Measurements from ENCODE around the gene ADAM10. TPM values are rescaled to one million over a fixed set of nuclear protein-coding genes. Genes with fewer than 3 reads are reported as not detected.

ADAM10 gene
- total RNA-seq, 1 experiment from 2014 or later: 170 TPM

DNA sequence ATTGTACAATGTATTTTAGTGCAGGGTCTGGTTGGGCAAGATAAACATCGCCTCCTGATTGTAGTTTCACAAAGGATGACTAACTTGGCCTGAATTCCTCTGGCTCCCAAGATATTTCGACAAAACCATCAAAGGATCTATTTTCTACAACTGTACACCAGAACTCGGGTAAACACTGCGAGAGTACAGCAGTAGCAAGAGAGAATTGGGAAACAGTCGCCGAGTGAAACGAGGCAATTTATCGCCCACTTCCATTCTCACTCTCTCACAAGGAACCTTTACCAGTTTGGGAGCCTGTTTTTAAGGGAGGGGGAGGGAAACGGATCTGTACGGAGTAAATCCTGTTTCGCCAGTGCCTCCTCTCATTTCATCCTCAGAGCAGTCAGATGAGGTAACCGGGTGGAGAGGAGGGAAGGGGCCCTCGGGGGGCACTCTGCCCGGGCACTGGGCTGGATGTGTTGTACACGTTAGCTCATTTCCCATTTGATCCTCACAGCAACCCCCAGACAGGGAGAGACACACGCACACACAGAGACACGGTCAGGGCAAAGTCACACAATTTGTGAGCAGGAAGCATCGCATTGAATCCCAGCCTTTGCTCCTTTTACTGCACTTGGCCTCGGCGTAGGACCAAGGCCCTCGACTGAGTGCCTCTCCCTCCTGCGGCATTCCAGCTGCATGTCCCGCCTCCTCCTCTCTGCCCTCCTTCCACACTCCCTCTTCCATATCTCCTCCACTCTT, 197.6 kb downstream of the ADAM10 start:
- Histone ChIP-seq H3K36me3 (ENCODE audit: control insufficient read depth, insufficient read depth, low read length) (no peaks in the 10 kb centered on the region; the same call in 1 of the 2 replicates), H3K27me3 (replicated peaks; ENCODE audit: control insufficient read depth, insufficient read depth, low read length) (no peaks in the 10 kb centered on the region), H3K4me3 (ENCODE audit: low read depth, low read length) (no peak overlapping the region), H3K4me1 (peaks cover 22% of the 10 kb centered on the region), H3K9me3 (no peaks in the 10 kb centered on the region)
- CTCF ChIA-PET: no interaction called here
- H3K27me3 Mint-ChIP-seq (ENCODE audit: insufficient read depth, unreplicated experiment): no peaks in the 10 kb centered on the region
- DNase-seq: peak in 1 of 2 experiments; percentile 7
- H3K36me3 Mint-ChIP-seq (ENCODE audit: insufficient read depth, unreplicated experiment): no peaks in the 10 kb centered on the region
- intact Hi-C loops (cut with micrococcal nuclease; ENCODE audit: unreplicated experiment): no loop called here
- BruUV-seq (replicated peaks): no TSS peak
- TF ChIP-seq, protein P1, sequence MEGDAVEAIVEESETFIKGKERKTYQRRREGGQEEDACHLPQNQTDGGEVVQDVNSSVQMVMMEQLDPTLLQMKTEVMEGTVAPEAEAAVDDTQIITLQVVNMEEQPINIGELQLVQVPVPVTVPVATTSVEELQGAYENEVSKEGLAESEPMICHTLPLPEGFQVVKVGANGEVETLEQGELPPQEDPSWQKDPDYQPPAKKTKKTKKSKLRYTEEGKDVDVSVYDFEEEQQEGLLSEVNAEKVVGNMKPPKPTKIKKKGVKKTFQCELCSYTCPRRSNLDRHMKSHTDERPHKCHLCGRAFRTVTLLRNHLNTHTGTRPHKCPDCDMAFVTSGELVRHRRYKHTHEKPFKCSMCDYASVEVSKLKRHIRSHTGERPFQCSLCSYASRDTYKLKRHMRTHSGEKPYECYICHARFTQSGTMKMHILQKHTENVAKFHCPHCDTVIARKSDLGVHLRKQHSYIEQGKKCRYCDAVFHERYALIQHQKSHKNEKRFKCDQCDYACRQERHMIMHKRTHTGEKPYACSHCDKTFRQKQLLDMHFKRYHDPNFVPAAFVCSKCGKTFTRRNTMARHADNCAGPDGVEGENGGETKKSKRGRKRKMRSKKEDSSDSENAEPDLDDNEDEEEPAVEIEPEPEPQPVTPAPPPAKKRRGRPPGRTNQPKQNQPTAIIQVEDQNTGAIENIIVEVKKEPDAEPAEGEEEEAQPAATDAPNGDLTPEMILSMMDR (IDR thresholded peaks at IDR 0.05; ENCODE audit: insufficient read depth in 1 of 2, low read depth in 1 of 2, low read length in 1 of 2, severe bottlenecking in 1 of 2, unreplicated experiment in 1 of 2): no peak
- POLR2A ChIA-PET: no interaction called here
- H3K27ac Mint-ChIP-seq (ENCODE audit: unreplicated experiment): peak overlapping the region; percentile 78
- peaks cover 45% of the 10 kb centered on the region for H3K4me1 Mint-ChIP-seq (ENCODE audit: low read depth, unreplicated experiment)
- no peaks in the 10 kb centered on the region for H3K9me3 Mint-ChIP-seq (ENCODE audit: unreplicated experiment)
- no peak overlapping the region for H3K4me3 Mint-ChIP-seq (ENCODE audit: unreplicated experiment)

DNA sequence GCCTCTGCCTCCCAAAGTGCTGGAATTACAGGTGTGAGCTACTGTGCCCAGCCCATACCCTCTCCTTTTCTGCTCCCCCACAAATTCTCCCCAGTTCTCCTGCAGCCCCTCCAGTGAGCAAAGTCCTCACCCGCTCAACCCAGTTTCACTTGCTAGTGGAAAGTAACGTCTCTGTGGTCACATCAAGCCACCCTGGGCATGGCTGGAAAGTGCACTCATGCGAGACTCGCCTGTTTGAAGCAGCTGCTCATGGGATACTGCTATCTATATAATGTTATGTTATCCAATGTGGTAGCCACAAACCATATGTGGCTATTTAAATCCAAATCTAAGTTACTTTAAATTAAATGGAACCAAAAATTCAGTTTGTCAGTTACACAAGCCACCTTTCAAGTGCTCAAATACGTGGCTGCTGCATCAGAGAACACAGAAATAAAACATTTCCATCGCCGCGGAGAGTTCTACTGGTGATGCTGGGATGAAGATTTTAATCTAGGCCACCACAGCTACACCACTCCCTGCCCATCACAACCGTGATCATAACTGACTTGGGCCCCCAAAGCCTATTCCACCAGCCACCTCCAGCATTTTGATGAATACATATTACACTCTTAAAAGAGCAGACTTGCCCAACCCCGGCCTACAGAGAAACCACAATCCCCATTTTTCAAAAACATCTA, 198.3 kb downstream of the ADAM10 start:
- H3K4me3 ChIP-seq (ENCODE audit: low read depth, low read length): no peak overlapping the region
- Mint-ChIP-seq H3K36me3 (ENCODE audit: insufficient read depth, unreplicated experiment) (no peaks in the 10 kb centered on the region), H3K27ac (ENCODE audit: unreplicated experiment) (peak overlapping the region; percentile 78), H3K4me3 (ENCODE audit: unreplicated experiment) (no peak overlapping the region), H3K4me1 (ENCODE audit: low read depth, unreplicated experiment) (peaks cover 49% of the 10 kb centered on the region), H3K27me3 (ENCODE audit: insufficient read depth, unreplicated experiment) (no peaks in the 10 kb centered on the region), H3K9me3 (ENCODE audit: unreplicated experiment) (no peaks in the 10 kb centered on the region)
- CTCF ChIA-PET: no interaction called here
- BruUV-seq (replicated peaks): no TSS peak
- H3K27me3 ChIP-seq (replicated peaks; ENCODE audit: control insufficient read depth, insufficient read depth, low read length): no peaks in the 10 kb centered on the region
- H3K9me3 ChIP-seq: no peaks in the 10 kb centered on the region
- POLR2A ChIA-PET: no interaction called here
- DNase-seq: no peak
- intact Hi-C loops (cut with micrococcal nuclease; ENCODE audit: unreplicated experiment): no loop called here
- TF ChIP-seq, protein P1 (IDR thresholded peaks at IDR 0.05; ENCODE audit: insufficient read depth in 1 of 2, low read depth in 1 of 2, low read length in 1 of 2, severe bottlenecking in 1 of 2, unreplicated experiment in 1 of 2): no peak
- H3K4me1 ChIP-seq: peaks cover 23% of the 10 kb centered on the region
- H3K36me3 ChIP-seq (ENCODE audit: control insufficient read depth, insufficient read depth, low read length): no peaks in the 10 kb centered on the region; the same call in 1 of the 2 replicates

DNA sequence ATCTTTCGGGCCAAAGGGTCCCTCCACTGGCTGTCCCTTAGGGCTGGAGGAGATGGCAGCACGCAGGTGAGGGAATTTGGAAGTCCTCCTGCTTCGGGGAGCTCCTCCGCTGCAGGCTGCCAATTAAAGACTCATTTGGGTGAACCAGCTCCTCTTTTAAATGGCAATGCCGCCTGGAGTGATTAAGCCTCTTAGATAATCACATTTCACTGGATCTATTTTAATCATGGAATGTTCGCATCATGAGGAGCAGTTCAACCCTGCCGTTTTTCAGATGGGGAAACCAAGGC, 199.8 kb downstream of the ADAM10 start:
- no peak overlapping the region for H3K4me3 Mint-ChIP-seq (ENCODE audit: unreplicated experiment)
- no peaks in the 10 kb centered on the region for H3K9me3 Mint-ChIP-seq (ENCODE audit: unreplicated experiment)
- CTCF ChIA-PET: interaction anchor here (1.2 kb wide), 1 partner anchor 221 kb away, joined by 3 read pairs; the partner anchor contains the start of gene MINDY2
- no peak overlapping the region for H3K27ac Mint-ChIP-seq (ENCODE audit: unreplicated experiment)
- H3K4me1 Mint-ChIP-seq (ENCODE audit: low read depth, unreplicated experiment): peaks cover 37% of the 10 kb centered on the region
- intact Hi-C loops (cut with micrococcal nuclease; ENCODE audit: unreplicated experiment): no loop called here
- no TSS peak for BruUV-seq (replicated peaks)
- H3K4me1 ChIP-seq: peaks cover 23% of the 10 kb centered on the region
- DNase-seq: no peak
- POLR2A ChIA-PET: interaction anchor here (0.5 kb wide), 1 partner anchor 200 kb away, joined by 7 read pairs; no protein-coding TSS in a partner anchor
- no peaks in the 10 kb centered on the region for H3K9me3 ChIP-seq
- no peaks in the 10 kb centered on the region for H3K36me3 Mint-ChIP-seq (ENCODE audit: insufficient read depth, unreplicated experiment)
- H3K27me3 ChIP-seq (replicated peaks; ENCODE audit: control insufficient read depth, insufficient read depth, low read length): no peaks in the 10 kb centered on the region
- H3K4me3 ChIP-seq (ENCODE audit: low read depth, low read length): no peak overlapping the region
- TF ChIP-seq, protein P1 (IDR thresholded peaks at IDR 0.05; ENCODE audit: insufficient read depth in 1 of 2, low read depth in 1 of 2, low read length in 1 of 2, severe bottlenecking in 1 of 2, unreplicated experiment in 1 of 2): no peak
- no peaks in the 10 kb centered on the region; the same call in 1 of the 2 replicates for H3K36me3 ChIP-seq (ENCODE audit: control insufficient read depth, insufficient read depth, low read length)
- no peaks in the 10 kb centered on the region for H3K27me3 Mint-ChIP-seq (ENCODE audit: insufficient read depth, unreplicated experiment)
